Lung (tissue), 12 donors: ENCODE measurements around the gene PPP1R7. TPM values are rescaled to one million over a fixed set of nuclear protein-coding genes. Genes with fewer than 3 reads are reported as not detected.

Source experiments
- ATAC-seq: fragments of 200-7000 bp; cut with Tn5 transposase; one replicate; pipeline ENCODE4 v1.9.1; 2020; ENCODE audit warnings: moderate number of reproducible peaks; ENCODE audit not compliant: insufficient read depth, low FRiP score
- DNase-seq, 3 donors: peaks; one replicate each; pipeline ENCODE4 v3.0.0-alpha.2; 2013 to 2017
- H3K27ac ChIP-seq, 2 donors: one replicate each; pipeline ENCODE4 v1.5.1; 2013; ENCODE audit warnings: mild to moderate bottlenecking in 2 of 2, moderate library complexity in 2 of 2, control low read depth in 1 of 2, inconsistent platforms in 1 of 2, low read depth in 1 of 2, low read length in 1 of 2
- H3K27me3 ChIP-seq, 3 donors: one replicate each; pipeline ENCODE4 v1.5.1; 2013; ENCODE audit warnings: low read length in 2 of 3; ENCODE audit not compliant: control insufficient read depth in 3 of 3, insufficient read depth in 3 of 3
- H3K36me3 ChIP-seq, 4 donors: one replicate each; pipeline ENCODE4 v1.5.1; 2013; ENCODE audit warnings: low read length in 4 of 4, mild to moderate bottlenecking in 1 of 4, moderate library complexity in 1 of 4; ENCODE audit not compliant: control insufficient read depth in 4 of 4, insufficient read depth in 4 of 4
- H3K4me1 ChIP-seq, 5 donors: one replicate each; pipeline ENCODE4 v1.5.1; 2013; ENCODE audit warnings: low read length in 5 of 5, mild to moderate bottlenecking in 2 of 5, moderate library complexity in 1 of 5; ENCODE audit not compliant: control insufficient read depth in 5 of 5, insufficient read depth in 5 of 5
- H3K4me3 ChIP-seq: one replicate; pipeline ENCODE4 v1.5.1; 2013; ENCODE audit warnings: mild to moderate bottlenecking, control low read depth, moderate library complexity
- H3K9ac ChIP-seq, 2 donors: one replicate each; pipeline ENCODE4 v1.5.1; 2013; ENCODE audit warnings: low read length in 2 of 2, control low read depth in 1 of 2; ENCODE audit not compliant: insufficient read depth in 1 of 2
- H3K9me3 ChIP-seq, 4 donors: one replicate each; pipeline ENCODE4 v1.5.1; 2013; ENCODE audit warnings: low read length in 3 of 4, mild to moderate bottlenecking in 1 of 4, moderate library complexity in 1 of 4; ENCODE audit not compliant: control insufficient read depth in 4 of 4, insufficient read depth in 3 of 4
- WGBS, 2 donors: extraction: QIAGEN DNeasy Blood & Tissue Kit; methylation state at CpG; one replicate each; pipeline ENCODE4 v1.1.7; 2013; 5-methylcytosine and 5-hydroxymethylcytosine counted together
- polyA plus RNA-seq, 2 donors: library from polyadenylated mRNA; stranded (reverse); fragments of 200-250 nt; gene quantifications; one replicate each; pipeline ENCODE4 v1.2.1, GENCODE V29; 2013
- total RNA-seq, 2 donors: library from RNA; depleted of rRNA in 1 of 2; stranded (reverse); fragments of >200 nt in 1 of 2; gene quantifications; one replicate each; pipeline ENCODE4 v1.2.1, GENCODE V29; 2014 to 2021
- TF ChIP-seq, protein P1 (sequence below): IDR thresholded peaks from 2 replicates; pipeline ENCODE4 v1.5.1; 2012; ENCODE audit warnings: mild to moderate bottlenecking; ENCODE audit errors: control extremely low read depth, extremely low read depth
- donor health status: control.
- donor health status: control.
- donor health status: Bipolar disorder and iron deficiency.
- donor health status: healthy.
- donor health status: DM: yes; HTN: yes; CAD: no.

The PPP1R7 gene
- total and polyA plus RNA-seq, 4 donors, result 54.6 to 78.1 (median 65.9) TPM

DNA sequence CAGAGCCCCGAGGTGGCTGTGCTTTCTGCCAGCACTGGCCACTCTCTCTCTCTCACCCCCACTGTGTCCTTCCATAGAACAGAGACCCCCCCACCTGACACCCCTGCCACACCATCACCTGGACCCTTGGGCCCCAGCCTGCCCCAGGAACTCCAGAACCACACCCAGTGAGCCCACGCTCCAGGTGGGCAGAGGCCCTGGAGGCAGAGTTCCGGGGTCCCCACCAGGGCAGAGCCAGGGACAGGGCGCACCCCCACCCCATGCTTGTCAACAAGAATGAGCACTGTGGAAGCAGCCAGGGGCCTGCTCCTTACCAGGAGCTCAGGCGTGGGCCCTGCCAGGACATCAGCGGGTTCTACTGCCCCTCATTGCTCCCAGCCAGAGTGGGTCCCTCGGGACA is 15.6 kb upstream of the PPP1R7 start:
- peaks cover 0 to 8% (median 3%) of the 10 kb centered on the region in 5 donors for H3K4me1 ChIP-seq
- H3K27me3 ChIP-seq, result no peaks in the 10 kb centered on the region
- H3K27ac ChIP-seq, result no peak overlapping the region
- no peak for DNase-seq
- no peak overlapping the region for H3K9ac ChIP-seq
- peaks cover 0 to 2% (median 0%) of the 10 kb centered on the region in 4 donors for H3K9me3 ChIP-seq
- TF ChIP-seq, protein P1, sequence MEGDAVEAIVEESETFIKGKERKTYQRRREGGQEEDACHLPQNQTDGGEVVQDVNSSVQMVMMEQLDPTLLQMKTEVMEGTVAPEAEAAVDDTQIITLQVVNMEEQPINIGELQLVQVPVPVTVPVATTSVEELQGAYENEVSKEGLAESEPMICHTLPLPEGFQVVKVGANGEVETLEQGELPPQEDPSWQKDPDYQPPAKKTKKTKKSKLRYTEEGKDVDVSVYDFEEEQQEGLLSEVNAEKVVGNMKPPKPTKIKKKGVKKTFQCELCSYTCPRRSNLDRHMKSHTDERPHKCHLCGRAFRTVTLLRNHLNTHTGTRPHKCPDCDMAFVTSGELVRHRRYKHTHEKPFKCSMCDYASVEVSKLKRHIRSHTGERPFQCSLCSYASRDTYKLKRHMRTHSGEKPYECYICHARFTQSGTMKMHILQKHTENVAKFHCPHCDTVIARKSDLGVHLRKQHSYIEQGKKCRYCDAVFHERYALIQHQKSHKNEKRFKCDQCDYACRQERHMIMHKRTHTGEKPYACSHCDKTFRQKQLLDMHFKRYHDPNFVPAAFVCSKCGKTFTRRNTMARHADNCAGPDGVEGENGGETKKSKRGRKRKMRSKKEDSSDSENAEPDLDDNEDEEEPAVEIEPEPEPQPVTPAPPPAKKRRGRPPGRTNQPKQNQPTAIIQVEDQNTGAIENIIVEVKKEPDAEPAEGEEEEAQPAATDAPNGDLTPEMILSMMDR, result no peak
- H3K36me3 ChIP-seq, result peaks cover 0 to 16% (median 7%) of the 10 kb centered on the region in 4 donors
- 93 to 95% methylated on average over 7 of the region's 7 CpGs for WGBS, 2 donors
- no peak for ATAC-seq
- no peak overlapping the region for H3K4me3 ChIP-seq

DNA sequence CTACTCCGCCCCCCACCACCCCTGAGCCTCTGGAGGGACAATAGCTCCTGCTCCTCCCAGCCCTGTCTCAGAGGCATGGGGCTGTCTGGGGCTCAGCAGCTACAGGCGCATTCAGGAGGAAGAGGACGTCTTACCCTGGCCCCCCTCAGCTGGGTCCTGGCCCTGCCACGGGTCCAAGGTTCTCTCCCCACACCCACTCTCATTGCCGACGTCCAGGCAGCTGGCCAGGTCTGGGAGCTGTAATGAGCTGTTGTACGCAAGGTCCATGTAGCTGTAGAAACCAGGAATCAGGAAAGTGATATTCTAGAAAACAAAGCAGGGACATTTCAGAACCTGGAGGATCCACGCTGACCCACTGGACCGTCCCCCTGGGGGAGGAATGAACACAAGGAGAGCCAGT is 14.5 kb upstream of the PPP1R7 start:
- no peak overlapping the region for H3K4me3 ChIP-seq
- peaks cover 0 to 8% (median 3%) of the 10 kb centered on the region in 5 donors for H3K4me1 ChIP-seq
- DNase-seq (peak; percentile 52 to 74 (median 58)), ATAC-seq (no peak)
- peaks cover 0 to 2% (median 0%) of the 10 kb centered on the region in 4 donors for H3K9me3 ChIP-seq
- H3K27ac ChIP-seq, result no peak overlapping the region
- 81 to 83% methylated on average over 9 of the region's 9 CpGs for WGBS, 2 donors
- TF ChIP-seq, protein P1, result no peak
- no peaks in the 10 kb centered on the region for H3K27me3 ChIP-seq
- H3K36me3 ChIP-seq, result peaks cover 0 to 18% (median 8%) of the 10 kb centered on the region in 4 donors
- H3K9ac ChIP-seq, result no peak overlapping the region

DNA sequence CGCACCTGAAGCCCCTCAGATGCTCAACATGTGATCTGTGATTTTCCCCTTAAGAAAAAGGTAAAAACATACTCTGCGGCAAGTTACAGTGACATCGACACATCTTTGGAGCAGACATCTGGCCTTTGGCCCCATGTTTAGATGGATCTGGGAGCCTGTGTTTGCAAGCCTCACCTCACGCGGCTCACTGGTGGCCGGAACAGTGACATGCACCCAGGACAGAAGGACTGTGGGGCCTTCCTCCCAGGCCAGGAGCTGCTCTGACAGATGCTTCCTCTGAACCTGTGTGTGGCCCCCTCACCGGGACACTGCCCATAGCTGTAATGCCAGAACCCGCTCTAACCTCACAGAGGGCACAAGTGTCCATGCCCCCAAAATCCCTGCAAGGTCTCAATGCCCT is 14.1 kb upstream of the PPP1R7 start:
- H3K9me3 ChIP-seq, result peaks cover 0 to 2% (median 0%) of the 10 kb centered on the region in 4 donors
- no peak overlapping the region for H3K4me3 ChIP-seq
- WGBS, 2 donors, result 95 to 98% methylated on average over 8 of the region's 8 CpGs

More for the DNA sequence above, 14.1 kb upstream of the PPP1R7 start:
- H3K4me1 ChIP-seq, result peaks cover 0 to 8% (median 3%) of the 10 kb centered on the region in 5 donors
- no peaks in the 10 kb centered on the region for H3K27me3 ChIP-seq
- no peak overlapping the region for H3K9ac ChIP-seq
- TF ChIP-seq, protein P1, result no peak
- peaks cover 0 to 18% (median 8%) of the 10 kb centered on the region in 4 donors for H3K36me3 ChIP-seq
- DNase-seq, result no peak
- H3K27ac ChIP-seq, result no peak overlapping the region
- ATAC-seq, result no peak
